HG03064 (cell line): ENCODE results near the gene ADAMTS17.

Experiments used
- ATAC-seq: cut with Tn5 transposase; IDR thresholded peaks from one replicate; pipeline ENCODE4 v1.9.1; 2021; ENCODE audit warnings: low read depth; ENCODE audit not compliant: unreplicated experiment

The ADAMTS17 gene

GRCh38 chr15:100152463-100152862, 189.3 kb downstream of the ADAMTS17 start:
- no peak for ATAC-seq

- no peak for ATAC-seq
Observed at GRCh38 chr15:100150906-100151305, 190.9 kb downstream of the ADAMTS17 start.

- ATAC-seq = no peak
Observed at GRCh38 chr15:100147828-100148227, 193.9 kb downstream of the ADAMTS17 start.

GRCh38 chr15:100143378-100143777, 198.4 kb downstream of the ADAMTS17 start:
- ATAC-seq = no peak

- ATAC-seq = no peak
Observed at GRCh38 chr15:100141311-100142001, 200.3 kb downstream of the ADAMTS17 start.

GRCh38 chr15:100140527-100141308, 201.1 kb downstream of the ADAMTS17 start:
- no peak for ATAC-seq

- no peak for ATAC-seq
Observed at GRCh38 chr15:100134586-100134985, 207.2 kb downstream of the ADAMTS17 start.

GRCh38 chr15:100134089-100134583, 207.6 kb downstream of the ADAMTS17 start:
- ATAC-seq = no peak

GRCh38 chr15:100133001-100133400, 208.8 kb downstream of the ADAMTS17 start:
- ATAC-seq = no peak

GRCh38 chr15:100132309-100132708, 209.5 kb downstream of the ADAMTS17 start:
- ATAC-seq = no peak

GRCh38 chr15:100131321-100132224, 210.2 kb downstream of the ADAMTS17 start:
- ATAC-seq = no peak

GRCh38 chr15:100129677-100130076, 212.1 kb downstream of the ADAMTS17 start:
- no peak for ATAC-seq

- no peak for ATAC-seq
Observed at GRCh38 chr15:100125401-100126191, 216.2 kb downstream of the ADAMTS17 start.

- ATAC-seq = no peak
Observed at GRCh38 chr15:100124936-100125335, 216.8 kb downstream of the ADAMTS17 start.

- no peak for ATAC-seq
Observed at GRCh38 chr15:100124361-100124760, 217.4 kb downstream of the ADAMTS17 start.

- no peak for ATAC-seq
Observed at GRCh38 chr15:100123611-100124010, 218.2 kb downstream of the ADAMTS17 start.

- no peak for ATAC-seq
Observed at GRCh38 chr15:100121285-100121684, 220.5 kb downstream of the ADAMTS17 start.

- no peak for ATAC-seq
Observed at GRCh38 chr15:100120111-100120510, 221.7 kb downstream of the ADAMTS17 start.

- ATAC-seq = no peak
Observed at GRCh38 chr15:100118546-100118945, 223.2 kb downstream of the ADAMTS17 start.
